H1 (cell line): ENCODE data around the gene PTX3. TPM values are rescaled to one million over a fixed set of nuclear protein-coding genes. Genes with fewer than 3 reads are reported as not detected.

Experiments used
- CTCF ChIA-PET: fragments of 300-600 bp; sonication (Branson Sonifier 250); formaldehyde crosslinking; loops from one replicate; lab custom pipeline; 2021; ENCODE audit not compliant: partially characterized antibody; lab: Charles Lee
- POLR2A ChIA-PET: fragments of 300-600 bp; sonication (Branson Sonifier 250); formaldehyde crosslinking; loops from one replicate; lab custom pipeline; 2021; ENCODE audit warnings: inconsistent platforms; ENCODE audit not compliant: partially characterized antibody; lab: Charles Lee
- DNase-seq, 2 experiments: peaks; one replicate each; pipeline versions ENCODE4 v3.0.0 to v3.0.0-alpha.2; 2010 to 2022; ENCODE audit warnings: low spot score in 2 of 2, low read depth in 1 of 2, mixed read lengths in 1 of 2
- FAIRE-seq: peaks from 2 replicates; lab custom pipeline; 2011; peaks lifted over from hg19 to GRCh38; lab: Jason Lieb, UNC
- H2AFZ ChIP-seq: 2 replicates; pipeline ENCODE4 v1.8.1; 2012; ENCODE audit warnings: low read length, inconsistent platforms
- H2AK5ac ChIP-seq: 2 replicates; pipeline ENCODE4 v1.6.1; 2013; ENCODE audit warnings: low read depth, low read length
- H2BK120ac ChIP-seq: replicated peaks from 2 replicates; pipeline ENCODE3; 2013; ENCODE audit warnings: low read depth, low read length, inconsistent platforms
- H2BK12ac ChIP-seq: 2 replicates; pipeline ENCODE4 v1.6.1; 2013; ENCODE audit warnings: low read depth, low read length
- H2BK15ac ChIP-seq: 2 replicates; pipeline ENCODE4 v1.6.1; 2013; ENCODE audit warnings: low read length
- H2BK20ac ChIP-seq: 2 replicates; pipeline ENCODE4 v1.6.1; 2013; ENCODE audit warnings: low read length
- H2BK5ac ChIP-seq: 2 replicates; pipeline ENCODE4 v1.6.1; 2013; ENCODE audit warnings: low read depth, low read length
- H3K14ac ChIP-seq: 2 replicates; pipeline ENCODE4 v1.6.1; 2013; ENCODE audit warnings: inconsistent platforms; ENCODE audit not compliant: insufficient read length
- H3K18ac ChIP-seq: 2 replicates; pipeline ENCODE4 v1.6.1; 2013; ENCODE audit warnings: low read length; ENCODE audit errors: extremely low read depth
- H3K23ac ChIP-seq: 2 replicates; pipeline ENCODE4 v1.6.1; 2013; ENCODE audit warnings: inconsistent platforms; ENCODE audit not compliant: insufficient read length
- H3K23me2 ChIP-seq: 2 replicates; pipeline ENCODE4 v1.6.1; 2013; ENCODE audit warnings: low read depth, low read length
- H3K27ac ChIP-seq: 2 replicates; pipeline ENCODE4 v1.6.1; 2011; ENCODE audit warnings: low read depth, low read length, inconsistent platforms
- H3K27me3 ChIP-seq, 4 experiments: replicated peaks in 1 of 4; 1 replicate in 1 of 4; 2 replicates in 3 of 4; pipeline versions ENCODE4 v1.6.1 to v1.8.1; 2011 to 2013; ENCODE audit warnings: low read length in 3 of 4, mild to moderate bottlenecking in 3 of 4, inconsistent platforms in 2 of 4, mixed read lengths in 2 of 4, moderate library complexity in 1 of 4; ENCODE audit not compliant: control insufficient read depth in 3 of 4, insufficient read depth in 3 of 4; ENCODE audit errors: extremely low read depth in 1 of 4
- H3K36me3 ChIP-seq, 4 experiments: 2 replicates each; pipeline versions ENCODE4 v1.6.1 to v1.8.1; 2011 to 2013; ENCODE audit warnings: mild to moderate bottlenecking in 4 of 4, low read length in 3 of 4, moderate library complexity in 2 of 4, control low read depth in 1 of 4, inconsistent platforms in 1 of 4; ENCODE audit not compliant: insufficient read depth in 4 of 4, control insufficient read depth in 2 of 4
- H3K4ac ChIP-seq: replicated peaks from 2 replicates; pipeline ENCODE3; 2013; ENCODE audit warnings: low read length, low read depth, mixed read lengths, inconsistent platforms; ENCODE audit not compliant: insufficient read length
- H3K4me1 ChIP-seq, 4 experiments: replicated peaks in 1 of 4; 1 replicate in 1 of 4; 2 replicates in 3 of 4; pipeline versions ENCODE4 v1.6.1 to v1.8.1; 2011 to 2013; ENCODE audit warnings: low read length in 3 of 4, inconsistent platforms in 2 of 4, mixed read lengths in 1 of 4; ENCODE audit not compliant: insufficient read depth in 4 of 4, control insufficient read depth in 3 of 4
- H3K4me2 ChIP-seq, 2 experiments: 2 replicates each; pipeline versions ENCODE4 v1.6.1 to v1.8.1; 2011 to 2013; ENCODE audit warnings: low read depth in 2 of 2, low read length in 2 of 2, control low read depth in 1 of 2, inconsistent platforms in 1 of 2, mild to moderate bottlenecking in 1 of 2; ENCODE audit not compliant: insufficient read depth in 1 of 2
- H3K4me3 ChIP-seq, 4 experiments: fragments of 200-600, 300-600 bp in 1 of 4; sonication (generic), shearing (Covaris generic), sonication (Bioruptor Twin) in 1 of 4; 2 replicates each; pipeline versions ENCODE4 v1.5.1 to v1.8.1; 2011 to 2016; ENCODE audit warnings: low read length in 4 of 4, low read depth in 3 of 4, control low read depth in 2 of 4, inconsistent platforms in 2 of 4, mild to moderate bottlenecking in 2 of 4, mixed read lengths in 1 of 4, moderate library complexity in 1 of 4; ENCODE audit not compliant: insufficient read depth in 2 of 4; ENCODE audit errors: extremely low read depth in 1 of 4
- H3K56ac ChIP-seq: replicated peaks from 2 replicates; pipeline ENCODE3; 2013; ENCODE audit warnings: low read depth, mild to moderate bottlenecking, mixed read lengths, low read length, inconsistent platforms; ENCODE audit not compliant: insufficient read length
- H3K79me1 ChIP-seq: 2 replicates; pipeline ENCODE4 v1.6.1; 2013; ENCODE audit warnings: low read depth, low read length, control low read depth
- H3K79me2 ChIP-seq, 2 experiments: 2 replicates each; pipeline versions ENCODE4 v1.6.1 to v1.8.1; 2012 to 2013; ENCODE audit warnings: low read length in 2 of 2, mild to moderate bottlenecking in 2 of 2, inconsistent platforms in 1 of 2; ENCODE audit not compliant: insufficient read depth in 2 of 2, control insufficient read depth in 1 of 2
- H3K9ac ChIP-seq, 4 experiments: replicated peaks in 1 of 4; 1 replicate in 1 of 4; 2 replicates in 3 of 4; pipeline versions ENCODE4 v1.6.1 to v1.8.1; 2011 to 2013; ENCODE audit warnings: low read depth in 3 of 4, low read length in 3 of 4, control low read depth in 2 of 4, mild to moderate bottlenecking in 2 of 4, moderate library complexity in 2 of 4, inconsistent platforms in 1 of 4; ENCODE audit errors: extremely low read depth in 1 of 4
- H3K9me3 ChIP-seq, 2 experiments: 2 replicates each; pipeline versions ENCODE4 v1.6.1 to v1.8.1; 2012 to 2013; ENCODE audit warnings: mild to moderate bottlenecking in 2 of 2, moderate library complexity in 2 of 2, control low read depth in 1 of 2, inconsistent platforms in 1 of 2, low read depth in 1 of 2, low read length in 1 of 2, mixed read lengths in 1 of 2; ENCODE audit not compliant: insufficient read depth in 2 of 2
- H4K20me1 ChIP-seq, 2 experiments: replicated peaks in 1 of 2; 2 replicates each; pipeline versions ENCODE3 to v1.8.1; 2011 to 2013; ENCODE audit warnings: inconsistent platforms in 2 of 2, low read length in 2 of 2, mild to moderate bottlenecking in 1 of 2; ENCODE audit not compliant: insufficient read depth in 2 of 2, control insufficient read depth in 1 of 2
- H4K5ac ChIP-seq: 2 replicates; pipeline ENCODE4 v1.6.1; 2013; ENCODE audit warnings: low read length, low read depth, mixed read lengths, inconsistent platforms; ENCODE audit not compliant: insufficient read length
- H4K8ac ChIP-seq: 2 replicates; pipeline ENCODE4 v1.8.0; 2013; ENCODE audit warnings: mild to moderate bottlenecking, moderate library complexity, low read length, inconsistent platforms; ENCODE audit not compliant: insufficient read depth; ENCODE audit errors: extremely low read depth
- H4K91ac ChIP-seq: replicated peaks from 2 replicates; pipeline ENCODE3; 2013; ENCODE audit warnings: low read length, mixed read lengths, inconsistent platforms; ENCODE audit not compliant: insufficient read length
- CEBPB ChIP-seq: IDR thresholded peaks from 2 replicates; pipeline ENCODE4 v1.6.1; 2012; ENCODE audit warnings: low read depth, low read length
- CHD1 ChIP-seq: IDR thresholded peaks from 2 replicates; pipeline ENCODE4 v1.6.1; 2012; ENCODE audit warnings: low read depth, low read length, improper control_type of control experiment
- RAD21 ChIP-seq, 2 experiments: IDR thresholded peaks in 1 of 2; conservative IDR thresholded peaks in 1 of 2; 2 replicates each; pipeline ENCODE4 v1.6.1; 2011; ENCODE audit warnings: low read depth in 2 of 2, low read length in 2 of 2, improper control_type of control experiment in 1 of 2, inconsistent platforms in 1 of 2, mild to moderate bottlenecking in 1 of 2, moderate library complexity in 1 of 2
- TAF7 ChIP-seq: optimal IDR thresholded peaks from 2 replicates; pipeline ENCODE3; 2011; ENCODE audit warnings: low read depth, mild to moderate bottlenecking, inconsistent platforms, low read length, moderate library complexity, borderline replicate concordance
- polyA plus RNA-seq, 7 experiments: library from polyadenylated mRNA; depleted of rRNA in 3 of 7; stranded (reverse) in 5 of 7; unstranded in 2 of 7; fragments of >200 nt in 5 of 7; fragments of 200-250 nt in 2 of 7; gene quantifications; 1 replicate in 5 of 7; 2 replicates in 1 of 7; 4 replicates in 1 of 7; pipeline versions ENCODE4 v1.2.1 to v1.2.3, GENCODE V29; 2011 to 2013; ENCODE audit warnings: missing spikeins in 2 of 7, mixed read lengths in 2 of 7
- total RNA-seq: library from RNA; stranded (reverse); fragmentation: NEBNext Ultra II Directional; extraction: Animal tissue kit (Norgen Biotek cat#: 25700); gene quantifications from 2 replicates; pipeline ENCODE4 v1.2.1, GENCODE V29; 2021

Gene PTX3
- total and polyA plus RNA-seq, 2 of the 8 experiments (the other 6 are each of a cell fraction or from before 2014, with no cell fraction given), result 1.2 to 1.7 TPM

DNA sequence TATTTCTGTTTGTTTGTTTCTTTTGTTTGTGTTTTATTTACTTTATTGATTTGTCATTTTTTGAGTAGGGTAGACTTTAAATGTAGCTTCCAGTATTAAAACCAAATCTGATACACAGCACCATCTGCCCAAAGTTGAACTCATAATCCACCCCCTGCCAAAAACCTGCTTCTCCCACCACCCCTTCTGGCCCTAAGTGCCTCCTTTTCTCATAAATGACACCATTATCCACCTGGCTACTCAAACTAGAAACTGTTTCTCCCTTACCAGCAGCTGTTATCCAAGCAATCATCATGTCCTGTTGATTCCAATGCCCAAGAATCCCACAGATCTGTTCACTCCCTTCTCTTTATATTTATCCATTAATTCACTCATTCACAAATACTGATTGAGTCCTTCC lies 21.8 kb upstream of the PTX3 start:
- DNase-seq, result no peak
- CTCF ChIA-PET, result no interaction called here

More for the DNA sequence above, 21.8 kb upstream of the PTX3 start:
- Histone ChIP-seq H3K9ac (no peak overlapping the region), H3K4me1 (no peaks in the 10 kb centered on the region), H3K14ac (no peak overlapping the region), H3K18ac (no peak overlapping the region), H2BK5ac (no peak overlapping the region), H3K56ac (no peak overlapping the region), H3K79me1 (no peaks in the 10 kb centered on the region), H2BK15ac (no peak overlapping the region), H4K5ac (no peak overlapping the region), H3K23ac (no peak overlapping the region), H2BK120ac (no peak overlapping the region), H2BK20ac (no peak overlapping the region), H3K9me3 (no peaks in the 10 kb centered on the region), H2BK12ac (no peak overlapping the region), H3K36me3 (no peaks in the 10 kb centered on the region), H4K20me1 (no peaks in the 10 kb centered on the region), H4K8ac (no peak overlapping the region), H2AFZ (no peak overlapping the region), H3K4me3 (no peak overlapping the region), H3K27me3 (no peaks in the 10 kb centered on the region), H4K91ac (no peak overlapping the region), H3K4ac (no peak overlapping the region), H3K79me2 (no peaks in the 10 kb centered on the region), H2AK5ac (no peak overlapping the region), H3K27ac (no peak overlapping the region), H3K23me2 (no peaks in the 10 kb centered on the region), H3K4me2 (no peak overlapping the region)
- TF ChIP-seq CEBPB (no peak), RAD21 (IDR thresholded peaks at IDR 0.05 in 1 of 2, conservative IDR thresholded peaks at IDR 0.05 in 1 of 2; ENCODE audit: low read depth in 2 of 2, low read length in 2 of 2) (no peak), CHD1 (no peak), TAF7 (no peak)
- POLR2A ChIA-PET, result interaction anchor here (1.8 kb wide), 1 partner anchor 85 kb away, joined by 3 read pairs; no protein-coding TSS in a partner anchor
- no peak for FAIRE-seq
